Osteoblast (primary cell): ENCODE measurements around the gene HOXA3. TPM values are rescaled to one million over a fixed set of nuclear protein-coding genes. Genes with fewer than 3 reads are reported as not detected.

Source experiments
- DNase-seq: peaks from one replicate; pipeline ENCODE4 v3.0.0; 2011; ENCODE audit warnings: low spot score, mixed read lengths; ENCODE audit not compliant: insufficient read length; ENCODE audit errors: missing footprints
- H2AFZ ChIP-seq: 2 replicates; pipeline ENCODE4 v1.6.0; 2011; ENCODE audit warnings: mild to moderate bottlenecking, low read length
- H3K27ac ChIP-seq: 2 replicates; pipeline ENCODE4 v1.5.1; 2011; ENCODE audit warnings: mild to moderate bottlenecking, low read depth, low read length, moderate library complexity
- H3K27me3 ChIP-seq: 2 replicates; pipeline ENCODE4 v1.6.0; 2012; ENCODE audit warnings: mild to moderate bottlenecking, control low read depth, inconsistent platforms, low read length, moderate library complexity; ENCODE audit not compliant: insufficient read depth
- H3K36me3 ChIP-seq: 2 replicates; pipeline ENCODE4 v1.5.1; 2011; ENCODE audit warnings: mild to moderate bottlenecking, low read length, control low read depth, moderate library complexity; ENCODE audit not compliant: insufficient read depth
- H3K4me1 ChIP-seq: 2 replicates; pipeline ENCODE4 v1.5.1; 2011; ENCODE audit warnings: mild to moderate bottlenecking, low read length, control low read depth, moderate library complexity; ENCODE audit not compliant: insufficient read depth
- H3K4me2 ChIP-seq: 2 replicates; pipeline ENCODE4 v1.6.0; 2011; ENCODE audit warnings: mild to moderate bottlenecking, low read length; ENCODE audit not compliant: insufficient read depth
- H3K4me3 ChIP-seq: fragments of 200-600 bp; sonication (generic); 3 replicates; pipeline ENCODE4 v1.5.1; 2012; ENCODE audit warnings: mild to moderate bottlenecking, low read length, inconsistent platforms; ENCODE audit not compliant: insufficient read depth
- H3K79me2 ChIP-seq: 2 replicates; pipeline ENCODE4 v1.6.0; 2012; ENCODE audit warnings: mild to moderate bottlenecking, low read length, control low read depth, inconsistent platforms; ENCODE audit not compliant: insufficient read depth
- H3K9me3 ChIP-seq: 2 replicates; pipeline ENCODE4 v1.5.1; 2011; ENCODE audit warnings: low read depth, low read length, control low read depth
- H4K20me1 ChIP-seq: 2 replicates; pipeline ENCODE4 v1.6.0; 2012; ENCODE audit warnings: mild to moderate bottlenecking, low read length, control low read depth; ENCODE audit not compliant: insufficient read depth
- CTCF ChIP-seq: IDR thresholded peaks from 2 replicates; pipeline ENCODE4 v1.5.1; 2011; ENCODE audit warnings: mild to moderate bottlenecking, low read depth, low read length, moderate library complexity; ENCODE audit errors: extremely low read depth
- total RNA-seq: library from RNA; depleted of rRNA; stranded (reverse); fragments of >200 nt; gene quantifications from 2 replicates; pipeline ENCODE4 v1.2.3, GENCODE V29; 2012

HOXA3 gene
- total RNA-seq, 1 donor, result 4.0 TPM

GRCh38 chr7:27111042-27111750, 41.2 kb downstream of the HOXA3 start:
- no peaks in the 10 kb centered on the region for H3K27me3 ChIP-seq
- peak overlapping the region; percentile 70 for H2AFZ ChIP-seq
- H3K36me3 ChIP-seq, result peaks cover 2% of the 10 kb centered on the region
- peak; percentile 97 for DNase-seq
- peaks cover 49% of the 10 kb centered on the region for H3K4me1 ChIP-seq
- H3K4me3 ChIP-seq, result peak overlapping the region; percentile 60
- TF ChIP-seq CTCF, result no peak
- H3K27ac ChIP-seq, result peak overlapping the region; percentile 97
- peaks cover 9% of the 10 kb centered on the region for H4K20me1 ChIP-seq
- H3K4me2 ChIP-seq, result peak overlapping the region; percentile 89
- peaks cover 24% of the 10 kb centered on the region for H3K79me2 ChIP-seq
- H3K9me3 ChIP-seq, result no peaks in the 10 kb centered on the region

DNA sequence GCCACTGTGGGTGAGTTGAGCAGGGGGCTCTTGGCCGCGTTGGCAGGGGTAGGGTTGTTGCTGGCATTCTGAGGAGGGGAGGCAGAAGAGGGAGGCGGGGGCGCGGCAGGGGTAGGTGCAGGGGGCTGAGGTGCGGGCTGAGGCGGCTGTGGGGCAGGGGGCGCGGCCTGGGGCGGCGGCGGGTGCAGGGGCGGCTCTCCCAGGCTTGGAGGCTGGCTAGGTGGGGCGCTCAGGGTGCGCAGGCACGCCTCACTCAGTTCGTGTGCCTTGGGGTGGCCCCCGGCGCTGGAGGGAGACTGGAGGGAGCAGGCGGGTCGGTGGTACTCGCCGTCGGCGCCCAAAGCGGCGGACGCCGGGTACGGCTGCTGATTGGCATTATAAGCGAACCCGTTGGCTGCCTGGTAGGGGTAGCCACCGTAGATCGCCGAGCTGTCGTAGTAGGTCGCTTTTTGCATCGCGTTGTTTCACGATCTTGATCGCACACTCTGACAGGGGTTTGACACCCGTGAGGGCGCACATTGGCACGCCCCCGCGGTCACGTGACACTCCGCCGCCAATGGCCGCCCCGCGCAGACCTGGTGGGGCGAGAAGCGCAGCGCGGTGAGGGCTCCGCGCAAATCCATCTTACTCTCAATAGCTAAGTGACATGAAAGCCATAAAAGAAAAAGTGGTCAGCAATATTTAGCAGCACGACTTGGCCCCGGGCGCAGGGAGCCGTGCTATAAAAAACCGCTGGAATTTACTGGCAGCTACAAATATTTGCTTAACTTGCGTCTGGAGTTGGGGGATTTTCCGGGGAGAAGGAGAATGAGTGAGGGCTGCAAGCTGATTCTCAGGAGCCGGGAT, 42.0 kb downstream of the HOXA3 start:
- peak overlapping the region; percentile 97 for H3K27ac ChIP-seq
- peaks cover 45% of the 10 kb centered on the region for H3K4me1 ChIP-seq
- H3K4me3 ChIP-seq, result peak overlapping the region; percentile 60
- DNase-seq, result peak; percentile 97
- TF ChIP-seq CTCF, result no peak
- no peaks in the 10 kb centered on the region for H3K27me3 ChIP-seq
- peaks cover 19% of the 10 kb centered on the region for H3K79me2 ChIP-seq
- no peaks in the 10 kb centered on the region for H3K36me3 ChIP-seq
- H2AFZ ChIP-seq, result peak overlapping the region; percentile 70
- peak overlapping the region; percentile 89 for H3K4me2 ChIP-seq
- peaks cover 9% of the 10 kb centered on the region for H4K20me1 ChIP-seq
- no peaks in the 10 kb centered on the region for H3K9me3 ChIP-seq

DNA sequence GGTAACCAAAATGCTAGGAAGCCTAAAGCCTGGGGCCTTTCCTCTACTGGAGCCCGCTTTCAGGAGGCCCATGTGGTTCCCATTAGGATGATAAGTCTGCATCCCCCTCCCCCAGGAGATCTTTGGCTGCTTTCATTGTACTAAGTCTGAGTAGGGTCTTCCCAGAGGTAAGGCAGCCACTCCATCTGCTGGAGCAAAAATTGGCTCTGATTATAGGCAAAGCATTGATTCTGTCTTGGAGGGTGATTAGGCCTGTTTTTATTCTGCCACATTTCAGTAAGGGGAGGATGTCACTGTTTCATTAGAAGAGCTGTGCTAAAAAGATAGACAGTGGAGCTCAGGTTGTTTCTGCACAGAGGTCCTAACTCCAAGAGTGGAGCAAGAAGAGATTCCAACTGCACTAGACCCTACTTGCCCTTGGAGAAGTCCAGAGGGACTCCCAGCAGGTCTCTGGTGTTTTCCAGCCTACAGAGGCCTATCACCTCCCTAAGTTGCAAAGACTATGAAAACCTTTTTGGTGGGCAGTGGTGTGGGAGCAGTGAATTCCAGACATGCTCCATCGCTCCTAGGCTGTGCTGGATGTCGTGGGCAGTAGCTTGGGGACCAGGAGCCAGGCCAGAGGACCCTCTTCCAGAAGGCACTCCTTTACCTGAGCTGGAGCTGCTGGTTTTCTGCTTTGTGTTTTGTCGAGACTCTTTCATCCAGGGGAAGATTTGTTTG, 42.8 kb downstream of the HOXA3 start:
- H3K4me1 ChIP-seq, result peaks cover 46% of the 10 kb centered on the region
- H3K27me3 ChIP-seq, result no peaks in the 10 kb centered on the region
- H3K4me3 ChIP-seq, result no peak overlapping the region
- H3K36me3 ChIP-seq, result no peaks in the 10 kb centered on the region
- H4K20me1 ChIP-seq, result peaks cover 5% of the 10 kb centered on the region
- no peak for TF ChIP-seq CTCF
- H3K9me3 ChIP-seq, result no peaks in the 10 kb centered on the region
- H2AFZ ChIP-seq, result no peak overlapping the region
- no peak overlapping the region for H3K27ac ChIP-seq
- DNase-seq, result peak; percentile 79
- H3K79me2 ChIP-seq, result peaks cover 18% of the 10 kb centered on the region
- H3K4me2 ChIP-seq, result no peak overlapping the region
